ENCODE data around the gene WSCD1.

The WSCD1 gene

GRCh38 chr17:6108987-6109386 is 38.8 kb downstream of the WSCD1 start:
- DNase-seq: no peak

DNA sequence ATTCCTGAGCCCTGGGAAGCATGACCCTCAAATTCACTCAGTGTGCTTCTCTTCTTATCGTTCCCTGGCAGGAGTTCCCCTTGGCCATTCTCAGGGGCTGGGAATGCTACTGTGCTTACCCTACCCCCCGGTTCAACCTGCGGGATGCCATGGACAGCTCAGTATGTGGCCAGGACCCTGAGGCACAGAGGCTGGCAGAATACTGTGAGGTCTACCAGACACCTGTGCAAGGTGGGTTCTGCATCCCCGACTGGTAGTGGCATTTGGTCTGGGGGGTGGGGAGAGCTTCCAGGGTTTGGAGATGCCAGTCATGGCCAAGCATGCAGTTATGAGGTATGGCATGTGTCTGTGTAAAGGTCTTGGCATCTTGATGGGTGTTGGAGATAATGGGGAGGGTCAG is 39.4 kb downstream of the WSCD1 start:
- DNase-seq: no peak

GRCh38 chr17:6110088-6110487 is 39.9 kb downstream of the WSCD1 start:
- no peak for DNase-seq

GRCh38 chr17:6110592-6110991 is 40.4 kb downstream of the WSCD1 start:
- DNase-seq: no peak

DNA sequence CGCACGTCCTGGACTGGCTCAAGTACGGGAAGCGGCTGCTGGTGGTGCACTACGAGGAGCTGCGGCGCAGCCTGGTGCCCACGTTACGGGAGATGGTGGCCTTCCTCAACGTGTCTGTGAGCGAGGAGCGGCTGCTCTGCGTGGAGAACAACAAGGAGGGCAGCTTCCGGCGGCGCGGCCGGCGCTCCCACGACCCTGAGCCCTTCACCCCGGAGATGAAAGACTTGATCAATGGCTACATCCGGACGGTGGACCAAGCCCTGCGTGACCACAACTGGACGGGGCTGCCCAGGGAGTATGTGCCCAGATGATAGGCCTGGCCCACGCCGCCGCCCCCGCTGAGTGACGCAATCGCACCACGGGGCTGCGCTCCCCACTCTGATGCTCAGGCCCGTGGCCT is 50.2 kb downstream of the WSCD1 start:
- no peak for DNase-seq

DNA sequence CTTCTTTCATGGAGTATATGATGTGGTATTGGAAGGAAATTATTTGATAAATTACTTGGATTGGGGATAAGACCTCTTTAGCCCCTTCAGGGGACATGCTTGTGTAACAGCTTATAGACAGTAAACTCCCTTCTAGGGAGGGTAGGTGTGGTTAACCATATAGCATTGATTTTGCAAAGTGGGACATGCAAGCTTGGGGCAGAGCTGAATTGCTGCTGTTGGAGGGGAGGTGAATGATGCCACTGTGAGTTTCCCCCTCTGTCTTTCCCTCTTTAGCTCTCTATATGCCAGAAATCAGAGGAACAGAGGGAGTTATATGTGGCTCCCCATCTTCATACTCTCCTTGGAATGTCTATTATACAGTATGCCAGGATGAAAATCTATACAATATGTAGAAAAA is 54.7 kb downstream of the WSCD1 start:
- no peak for DNase-seq

DNA sequence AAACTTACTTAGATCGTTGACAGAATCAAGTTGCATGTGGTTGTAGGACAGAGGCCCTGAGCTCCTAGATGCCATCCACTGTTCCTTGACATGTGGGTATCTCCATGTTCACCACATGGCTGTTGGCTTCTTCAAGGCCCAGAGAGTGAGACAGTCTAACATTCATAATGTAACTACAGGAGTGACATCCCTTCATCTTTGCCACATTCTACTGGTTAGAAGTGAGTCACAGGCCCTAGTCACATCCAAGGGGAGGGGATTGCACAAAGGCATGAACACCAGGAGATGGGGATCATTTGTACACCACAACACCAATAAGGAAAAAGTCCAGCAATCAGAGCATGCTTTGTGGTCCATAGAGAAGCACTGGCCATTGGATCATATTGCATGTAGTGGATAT is 56.6 kb downstream of the WSCD1 start:
- no peak for DNase-seq

- DNase-seq: no peak
Observed at GRCh38 chr17:6134721-6135120, 64.5 kb downstream of the WSCD1 start.

DNA sequence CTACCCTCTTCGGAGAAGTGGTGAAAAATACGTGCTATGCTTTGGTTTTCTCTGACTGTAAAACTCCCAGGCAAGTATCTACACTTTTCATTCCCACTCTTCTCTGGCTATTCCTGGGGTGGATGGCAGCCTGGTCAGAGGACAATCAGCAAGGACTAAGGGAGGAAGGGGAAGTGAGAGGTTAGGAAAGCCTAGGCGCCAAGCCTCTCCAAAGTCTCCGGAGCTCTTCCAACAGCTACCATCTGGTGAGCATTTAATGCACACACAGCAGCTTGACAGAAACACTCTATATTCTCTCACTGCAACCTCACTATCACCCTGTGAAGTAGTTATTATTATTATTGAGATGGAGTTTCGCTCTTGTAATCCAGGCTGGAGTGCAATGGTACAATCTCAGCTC is 65.1 kb downstream of the WSCD1 start:
- DNase-seq: no peak

DNA sequence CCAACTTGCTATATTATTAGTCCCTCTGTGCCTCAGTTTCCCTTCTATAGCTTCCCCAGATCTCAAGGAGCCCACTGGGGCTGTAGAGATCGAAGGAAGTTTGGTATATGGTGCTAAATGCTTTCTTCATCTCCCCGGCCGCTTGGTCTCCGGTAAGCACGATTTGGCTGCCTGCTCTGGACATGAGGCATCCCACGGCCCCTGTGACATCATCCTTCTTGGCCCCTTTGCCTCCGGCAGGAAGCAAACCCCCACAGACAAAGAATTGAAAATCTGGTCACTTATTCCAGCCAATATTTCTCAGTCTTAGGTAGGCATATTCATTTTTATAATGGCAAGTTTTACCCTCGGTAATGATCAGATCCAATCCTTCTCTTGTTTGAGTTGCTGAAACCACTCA is 65.8 kb downstream of the WSCD1 start:
- DNase-seq: no peak

- no peak for DNase-seq
Observed at GRCh38 chr17:6137716-6138502, 67.7 kb downstream of the WSCD1 start.

GRCh38 chr17:6138761-6139446 is 68.7 kb downstream of the WSCD1 start:
- no peak for DNase-seq

GRCh38 chr17:6139447-6139832 is 69.3 kb downstream of the WSCD1 start:
- DNase-seq: no peak

GRCh38 chr17:6140188-6140587 is 70.0 kb downstream of the WSCD1 start:
- DNase-seq: no peak

- DNase-seq: no peak
Observed at GRCh38 chr17:6140728-6141330, 70.7 kb downstream of the WSCD1 start.

DNA sequence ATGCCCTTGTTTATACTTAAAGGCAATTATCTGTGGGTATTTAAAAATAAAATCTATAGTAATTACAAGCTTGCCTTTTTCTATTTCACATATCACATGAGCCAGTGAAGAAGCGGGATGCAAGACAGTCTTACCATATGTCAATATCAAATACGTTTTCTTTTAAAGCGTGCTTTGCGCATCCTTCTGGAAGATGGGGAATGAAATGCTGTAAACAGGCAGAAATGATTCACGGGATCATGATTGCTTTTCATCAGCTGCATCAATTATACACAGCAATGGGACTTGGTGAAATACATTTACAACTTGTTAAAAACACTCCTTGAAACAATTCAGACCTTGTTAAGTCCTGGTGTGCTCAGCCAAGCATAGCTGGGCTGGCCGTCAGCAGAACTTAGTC is 72.5 kb downstream of the WSCD1 start:
- DNase-seq: no peak

GRCh38 chr17:6145946-6146345 is 75.8 kb downstream of the WSCD1 start:
- no peak for DNase-seq

DNA sequence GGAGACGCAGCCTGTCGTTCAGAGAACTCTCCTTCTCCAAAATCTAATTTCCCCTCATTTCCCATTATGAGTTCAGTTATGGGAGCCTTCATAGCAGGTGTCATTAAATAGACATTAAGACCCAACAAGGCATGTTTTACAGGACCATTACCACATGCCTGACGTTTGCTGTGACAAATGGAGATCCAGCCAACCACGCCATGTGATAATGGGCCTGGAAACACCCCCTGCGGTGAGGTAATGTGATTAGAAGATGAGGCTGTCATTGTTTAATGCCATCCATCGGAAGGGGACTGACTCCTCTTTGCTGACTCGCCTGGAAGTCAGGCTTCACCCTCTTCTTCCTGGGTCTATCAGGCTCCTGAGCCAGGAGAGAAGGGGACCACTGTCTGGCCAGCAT is 76.9 kb downstream of the WSCD1 start:
- no peak for DNase-seq

GRCh38 chr17:6153375-6153774 is 83.2 kb downstream of the WSCD1 start:
- no peak for DNase-seq

- DNase-seq: no peak
Observed at GRCh38 chr17:6157716-6158115, 87.5 kb downstream of the WSCD1 start.

- DNase-seq: no peak
Observed at GRCh38 chr17:6159541-6160231, 89.5 kb downstream of the WSCD1 start.

DNA sequence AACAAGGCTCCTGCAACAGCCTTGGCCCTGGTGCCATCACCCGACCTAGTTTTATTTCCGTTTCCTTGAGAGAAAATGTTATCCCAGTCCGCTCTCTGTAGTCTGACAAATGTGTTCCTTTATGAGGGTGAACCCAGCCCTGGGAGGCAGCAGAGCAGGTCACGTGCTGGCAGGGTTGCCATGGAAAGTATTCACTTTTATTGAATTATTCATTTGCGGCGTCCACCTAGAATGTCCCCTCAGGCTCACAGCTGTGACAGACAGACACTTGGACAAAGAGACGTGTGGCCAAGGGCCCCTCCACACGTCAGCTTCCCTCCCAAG is 90.0 kb downstream of the WSCD1 start:
- DNase-seq: no peak

GRCh38 chr17:6160911-6161855 is 91.0 kb downstream of the WSCD1 start:
- DNase-seq: no peak

All from CD4-positive, alpha-beta T cell treated with Interleukin-10 for 1 hour (primary cell).